ENCODE results near the gene CAMSAP2. TPM values are rescaled to one million over a fixed set of nuclear protein-coding genes. Genes with fewer than 3 reads are reported as not detected.
A peak's percentile ranks its signal among the peaks of the same experiment; 100 is the strongest.

Gene CAMSAP2
- total RNA-seq, 1 donor from 2014 or later: 49.4 TPM

- Mint-ChIP-seq H3K27me3 (ENCODE audit: low read depth, unreplicated experiment) (peaks cover 33% of the 10 kb centered on the region), H3K27ac (ENCODE audit: unreplicated experiment) (no peak overlapping the region), H3K4me3 (ENCODE audit: unreplicated experiment) (no peak overlapping the region), H3K9me3 (ENCODE audit: unreplicated experiment) (peaks cover 2% of the 10 kb centered on the region), H3K36me3 (ENCODE audit: low read depth, unreplicated experiment) (no peaks in the 10 kb centered on the region), H3K4me1 (ENCODE audit: low read depth, unreplicated experiment) (no peaks in the 10 kb centered on the region)
- Histone ChIP-seq H3K4me1 (ENCODE audit: insufficient read depth, low read length) (peaks cover 10% of the 10 kb centered on the region), H3K9me3 (ENCODE audit: insufficient read depth, low read depth, low read length) (no peaks in the 10 kb centered on the region), H3K9ac (ENCODE audit: low read length) (no peak overlapping the region), H3K27ac (ENCODE audit: low read depth, low read length) (no peak overlapping the region), H3K79me2 (ENCODE audit: insufficient read depth, low read length) (no peaks in the 10 kb centered on the region), H3K27me3 (ENCODE audit: insufficient read depth, low read length) (peaks cover 53% of the 10 kb centered on the region), H3K36me3 (ENCODE audit: insufficient read depth, low read length) (no peaks in the 10 kb centered on the region), H3K4me2 (ENCODE audit: low read length) (peak overlapping the region; percentile 84), H3K4me3 (ENCODE audit: insufficient read depth, low read depth, low read length) (peak overlapping the region; percentile 39), H2AFZ (ENCODE audit: low read depth, low read length) (peak overlapping the region; percentile 60), H4K20me1 (ENCODE audit: insufficient read depth, low read length) (no peaks in the 10 kb centered on the region)
- no peak for FAIRE-seq
- TF ChIP-seq EZH2 (IDR thresholded peaks at IDR 0.05; ENCODE audit: insufficient read depth, low read length): no peak
- TF ChIP-seq CTCF (IDR thresholded peaks at IDR 0.05; ENCODE audit: insufficient read depth, low read depth, low read length): no peak
- DNase-seq (ENCODE audit: low read depth): no peak
These were observed 134.5 kb downstream of the CAMSAP2 start for GRCh38 chr1:200873116-200873670.

- no peaks in the 10 kb centered on the region for H3K36me3 ChIP-seq (ENCODE audit: insufficient read depth, low read length)
- H2AFZ ChIP-seq (ENCODE audit: low read depth, low read length): peak overlapping the region; percentile 60
- H3K27ac ChIP-seq (ENCODE audit: low read depth, low read length): no peak overlapping the region
- Mint-ChIP-seq H3K9me3 (ENCODE audit: unreplicated experiment) (peaks cover 2% of the 10 kb centered on the region), H3K27ac (ENCODE audit: unreplicated experiment) (no peak overlapping the region), H3K36me3 (ENCODE audit: low read depth, unreplicated experiment) (no peaks in the 10 kb centered on the region), H3K4me3 (ENCODE audit: unreplicated experiment) (no peak overlapping the region), H3K27me3 (ENCODE audit: low read depth, unreplicated experiment) (peaks cover 35% of the 10 kb centered on the region), H3K4me1 (ENCODE audit: low read depth, unreplicated experiment) (no peaks in the 10 kb centered on the region)
- H3K9me3 ChIP-seq (ENCODE audit: insufficient read depth, low read depth, low read length): no peaks in the 10 kb centered on the region
- peaks cover 10% of the 10 kb centered on the region for H3K4me1 ChIP-seq (ENCODE audit: insufficient read depth, low read length)
- peaks cover 53% of the 10 kb centered on the region for H3K27me3 ChIP-seq (ENCODE audit: insufficient read depth, low read length)
- peak overlapping the region; percentile 84 for H3K4me2 ChIP-seq (ENCODE audit: low read length)
- DNase-seq (ENCODE audit: low read depth) (no peak), FAIRE-seq (no peak)
- H4K20me1 ChIP-seq (ENCODE audit: insufficient read depth, low read length): no peaks in the 10 kb centered on the region
- H3K9ac ChIP-seq (ENCODE audit: low read length): no peak overlapping the region
- TF ChIP-seq EZH2 (IDR thresholded peaks at IDR 0.05; ENCODE audit: insufficient read depth, low read length) (peak; percentile 86), CTCF (IDR thresholded peaks at IDR 0.05; ENCODE audit: insufficient read depth, low read depth, low read length) (no peak)
- H3K4me3 ChIP-seq (ENCODE audit: insufficient read depth, low read depth, low read length): peak overlapping the region; percentile 39
- no peaks in the 10 kb centered on the region for H3K79me2 ChIP-seq (ENCODE audit: insufficient read depth, low read length)
These were observed 135.1 kb downstream of the CAMSAP2 start for GRCh38 chr1:200873671-200874397.

- no peaks in the 10 kb centered on the region for H4K20me1 ChIP-seq (ENCODE audit: insufficient read depth, low read length)
- no peak overlapping the region for H3K4me3 ChIP-seq (ENCODE audit: insufficient read depth, low read depth, low read length)
- peaks cover 10% of the 10 kb centered on the region for H3K4me1 ChIP-seq (ENCODE audit: insufficient read depth, low read length)
- no peaks in the 10 kb centered on the region for H3K9me3 ChIP-seq (ENCODE audit: insufficient read depth, low read depth, low read length)
- H3K4me2 ChIP-seq (ENCODE audit: low read length): no peak overlapping the region
- Mint-ChIP-seq H3K27ac (ENCODE audit: unreplicated experiment) (peak overlapping the region; percentile 50), H3K4me3 (ENCODE audit: unreplicated experiment) (no peak overlapping the region), H3K27me3 (ENCODE audit: low read depth, unreplicated experiment) (peaks cover 35% of the 10 kb centered on the region), H3K4me1 (ENCODE audit: low read depth, unreplicated experiment) (no peaks in the 10 kb centered on the region), H3K36me3 (ENCODE audit: low read depth, unreplicated experiment) (no peaks in the 10 kb centered on the region), H3K9me3 (ENCODE audit: unreplicated experiment) (peaks cover 2% of the 10 kb centered on the region)
- H2AFZ ChIP-seq (ENCODE audit: low read depth, low read length): no peak overlapping the region
- TF ChIP-seq EZH2 (IDR thresholded peaks at IDR 0.05; ENCODE audit: insufficient read depth, low read length): no peak
- no peak for TF ChIP-seq CTCF (IDR thresholded peaks at IDR 0.05; ENCODE audit: insufficient read depth, low read depth, low read length)
- FAIRE-seq (no peak), DNase-seq (ENCODE audit: low read depth) (no peak)
- no peaks in the 10 kb centered on the region for H3K79me2 ChIP-seq (ENCODE audit: insufficient read depth, low read length)
- H3K27me3 ChIP-seq (ENCODE audit: insufficient read depth, low read length): peaks cover 53% of the 10 kb centered on the region
- no peak overlapping the region for H3K27ac ChIP-seq (ENCODE audit: low read depth, low read length)
- H3K9ac ChIP-seq (ENCODE audit: low read length): no peak overlapping the region
- H3K36me3 ChIP-seq (ENCODE audit: insufficient read depth, low read length): no peaks in the 10 kb centered on the region
These were observed 136.0 kb downstream of the CAMSAP2 start for GRCh38 chr1:200874694-200875093.
